Aortic smooth muscle cell (primary cell): ENCODE results near the gene MPG. TPM values are rescaled to one million over a fixed set of nuclear protein-coding genes. Genes with fewer than 3 reads are reported as not detected.

Experiments used
- total RNA-seq: library from RNA; depleted of rRNA; stranded (reverse); fragments of >200 nt; gene quantifications from 2 replicates; pipeline ENCODE4 v1.2.3, GENCODE V29; 2014

MPG gene, protein sequence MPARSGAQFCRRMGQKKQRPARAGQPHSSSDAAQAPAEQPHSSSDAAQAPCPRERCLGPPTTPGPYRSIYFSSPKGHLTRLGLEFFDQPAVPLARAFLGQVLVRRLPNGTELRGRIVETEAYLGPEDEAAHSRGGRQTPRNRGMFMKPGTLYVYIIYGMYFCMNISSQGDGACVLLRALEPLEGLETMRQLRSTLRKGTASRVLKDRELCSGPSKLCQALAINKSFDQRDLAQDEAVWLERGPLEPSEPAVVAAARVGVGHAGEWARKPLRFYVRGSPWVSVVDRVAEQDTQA
- 196 and 229 TPM in 2 replicates for total RNA-seq

DNA sequence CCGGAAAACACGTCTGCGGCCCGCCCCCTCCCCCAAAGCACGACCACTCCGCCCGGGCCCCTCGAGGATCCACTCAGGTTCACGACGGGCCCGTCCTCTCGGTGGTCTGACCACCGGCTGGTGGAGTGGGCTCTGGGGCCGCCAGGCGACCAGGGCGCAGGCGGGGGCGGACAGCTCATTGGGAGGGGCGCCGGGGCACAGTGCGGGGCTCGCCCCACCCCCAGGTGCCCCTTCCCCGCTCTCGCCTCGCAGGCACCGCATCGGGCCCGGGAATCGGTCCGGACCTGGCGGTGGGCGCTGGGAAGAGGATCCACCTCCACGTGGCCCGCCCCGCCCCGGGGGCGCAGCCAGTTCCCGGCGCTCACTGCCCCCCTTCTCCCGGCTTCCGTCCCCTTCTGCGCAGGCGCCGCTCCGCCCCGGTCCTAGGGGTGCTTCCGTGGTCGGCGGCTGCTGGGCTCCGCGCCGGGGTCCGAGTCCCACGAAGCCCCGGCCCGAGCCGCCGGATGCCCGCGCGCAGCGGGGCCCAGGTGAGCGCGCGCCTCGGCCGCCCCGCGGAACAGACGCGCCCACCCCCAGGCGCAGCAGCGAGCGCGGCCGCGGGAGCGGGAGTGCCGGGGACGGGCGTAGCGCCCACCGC is at the start of gene MPG:
TSS of gene MPG (plus strand) at position 419 of the 637 bp plus-strand sequence. CDS start at position 504, 85 bp downstream.

DNA sequence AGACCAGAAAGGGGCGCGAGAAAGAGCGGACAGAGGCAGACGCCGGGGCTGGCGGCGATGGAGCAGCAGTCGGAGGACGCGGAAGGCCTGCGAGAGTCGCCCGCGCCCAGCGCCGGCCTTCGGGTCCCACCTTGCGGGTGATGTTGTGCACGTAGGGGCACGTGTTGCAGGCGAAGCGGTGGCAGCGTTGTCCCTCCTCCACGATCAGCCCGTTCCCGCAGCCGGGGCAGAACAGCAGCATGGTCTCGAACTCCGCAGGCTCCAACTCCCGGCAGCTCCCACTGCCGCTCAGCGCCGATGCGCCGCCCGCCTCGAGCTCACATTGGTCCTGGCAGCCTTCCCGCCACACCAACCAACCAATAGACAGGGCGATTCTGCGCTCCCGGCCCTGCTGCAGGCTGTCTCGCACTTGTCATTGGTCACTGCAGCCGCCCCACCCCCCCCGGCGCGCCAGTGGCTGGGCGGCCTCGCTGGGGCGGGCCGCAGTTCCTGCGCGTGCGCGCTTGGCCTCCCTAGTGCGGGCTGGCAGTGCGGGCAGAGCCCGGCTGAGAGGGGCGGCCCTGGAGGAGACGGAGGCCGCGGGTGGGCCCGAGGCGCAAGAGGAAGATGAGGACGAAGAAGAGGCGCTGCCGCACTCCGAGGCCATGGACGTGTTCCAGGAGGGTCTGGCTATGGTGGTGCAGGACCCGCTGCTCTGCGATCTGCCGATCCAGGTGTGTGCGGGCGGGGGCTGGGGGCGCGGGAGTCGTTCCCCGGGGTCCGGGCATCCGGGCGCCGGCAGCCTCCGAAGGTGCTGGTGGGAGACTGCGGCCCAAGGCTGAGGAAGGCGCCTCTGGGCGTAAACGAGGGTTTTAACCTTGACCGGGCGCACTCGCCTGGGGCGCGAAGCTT is 24.4 kb upstream of the MPG start, which contains the start of the genes POLR3K and SNRNP25:
TSS of gene POLR3K (minus strand) at position 263 of the 891 bp plus-strand sequence. CDS start at position 241, 22 bp downstream.
TSS of gene SNRNP25 (plus strand) at position 483 of the 891 bp plus-strand sequence. CDS start at position 672, 189 bp downstream.

DNA sequence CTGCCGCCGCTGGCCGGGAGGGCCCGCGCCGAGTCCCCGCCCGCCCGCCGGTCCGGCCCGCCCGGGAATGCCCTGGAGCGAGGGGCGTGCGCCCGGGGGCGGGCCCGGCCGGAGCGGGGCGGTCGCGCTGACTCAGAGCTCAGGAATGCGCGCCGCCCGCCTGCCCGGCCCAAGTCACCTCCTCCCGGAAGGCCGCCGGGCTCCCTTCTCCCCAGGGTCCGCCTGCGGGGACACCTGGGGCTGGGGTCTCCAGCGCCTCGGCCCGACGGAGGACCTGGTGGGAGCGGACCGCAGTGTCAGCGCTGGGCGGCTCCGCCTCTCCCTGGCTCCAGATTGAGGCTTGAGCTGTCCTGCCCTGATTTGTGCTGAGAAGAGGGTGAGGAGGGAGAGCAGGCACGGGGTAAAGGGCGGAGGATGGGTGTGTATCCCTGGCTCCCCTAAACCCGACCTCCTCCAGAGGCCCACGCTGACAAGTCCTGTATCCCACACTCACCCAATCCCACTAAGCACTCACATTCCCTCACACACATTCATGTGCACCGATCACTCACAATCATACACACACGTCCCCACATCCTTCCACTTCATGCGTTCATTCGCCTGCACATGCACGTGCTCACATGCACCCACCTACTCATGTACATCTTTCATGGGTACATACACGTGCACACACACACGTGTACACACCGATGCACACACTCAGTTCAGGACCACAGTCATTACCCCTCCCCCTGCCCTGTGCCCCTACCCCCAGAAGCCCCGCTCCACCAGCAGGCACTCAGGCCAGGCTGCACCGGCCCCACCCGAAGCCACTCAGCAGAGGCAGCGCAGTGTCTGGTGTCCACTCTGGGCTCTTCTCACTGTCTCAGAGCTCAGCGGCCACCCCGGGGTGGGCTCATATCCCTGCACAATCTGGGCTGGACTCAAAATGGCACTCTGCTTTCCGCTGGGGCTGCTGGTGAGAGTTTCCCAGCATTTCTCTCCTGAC is 5.2 kb upstream of the MPG start, which contains the start of gene RHBDF1:
TSS of gene RHBDF1 (minus strand) at position 71 of the 988 bp plus-strand sequence. CDS start 7,616 bp downstream, outside the sequence.

Other genes with a start within 250 kb of the MPG start
- 3.9 and 6.9 TPM in 2 replicates for gene POLR3K, start 24.6 kb upstream of the MPG start, total RNA-seq
- gene SNRNP25, start 24.4 kb upstream of the MPG start, total RNA-seq, result 21.2 and 26.8 TPM in 2 replicates
- 112 and 122 TPM in 2 replicates for gene RHBDF1, start 5.6 kb upstream of the MPG start, total RNA-seq
- 7.1 and 9.0 TPM in 2 replicates for gene NPRL3, start 60.4 kb downstream of the MPG start, total RNA-seq
- gene HBZ, start 74.4 kb downstream of the MPG start, total RNA-seq, result not detected in 2 replicates
- not detected in 2 replicates for gene HBM, start 87.8 kb downstream of the MPG start, total RNA-seq
- not detected in 2 replicates for gene HBA2, start 94.7 kb downstream of the MPG start, total RNA-seq
- gene HBA1, start 98.5 kb downstream of the MPG start, total RNA-seq, result not detected in 2 replicates
- not detected in 2 replicates for gene HBQ1, start 102.2 kb downstream of the MPG start, total RNA-seq
- 31.3 and 31.8 TPM in 2 replicates for gene LUC7L, start 151.2 kb downstream of the MPG start, total RNA-seq
- gene FAM234A, start 156.6 kb downstream of the MPG start, total RNA-seq, result 49.4 and 63.2 TPM in 2 replicates
- gene RGS11, start 197.7 kb downstream of the MPG start, total RNA-seq, result 2.7 and 5.0 TPM in 2 replicates
- gene ARHGDIG, start 202.4 kb downstream of the MPG start, total RNA-seq, result 0.37 and 0.66 TPM in 2 replicates
- gene PDIA2, start 204.9 kb downstream of the MPG start, total RNA-seq, result 0.79 and 0.93 TPM in 2 replicates